Cortex of kidney (tissue), 1 donor: ENCODE data around the gene RCAN2.

Experiments used
- DNase-seq: peaks from one replicate; lab custom pipeline; 2025; lab: John Stamatoyannopoulos, UW

RCAN2 gene

DNA sequence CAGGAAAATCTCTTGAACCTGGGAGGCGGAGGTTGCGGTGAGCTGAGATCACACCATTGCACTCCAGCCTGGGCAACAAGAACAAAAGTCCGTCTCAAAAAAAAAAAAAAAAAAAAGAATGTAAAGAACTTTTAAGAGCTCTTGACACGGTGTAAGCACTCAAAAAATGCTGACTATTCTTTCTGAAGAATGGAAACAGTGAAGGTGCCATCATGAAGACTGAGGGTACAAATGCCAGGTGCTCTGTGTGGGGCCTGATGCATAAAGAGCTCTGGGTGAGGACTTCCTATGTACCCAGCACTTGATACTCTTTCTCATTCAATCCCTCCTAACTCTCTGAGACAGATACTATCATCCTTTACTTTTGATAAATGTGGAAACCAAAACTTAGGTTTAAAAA, 275.5 kb downstream of the RCAN2 start:
- no peak for DNase-seq

DNA sequence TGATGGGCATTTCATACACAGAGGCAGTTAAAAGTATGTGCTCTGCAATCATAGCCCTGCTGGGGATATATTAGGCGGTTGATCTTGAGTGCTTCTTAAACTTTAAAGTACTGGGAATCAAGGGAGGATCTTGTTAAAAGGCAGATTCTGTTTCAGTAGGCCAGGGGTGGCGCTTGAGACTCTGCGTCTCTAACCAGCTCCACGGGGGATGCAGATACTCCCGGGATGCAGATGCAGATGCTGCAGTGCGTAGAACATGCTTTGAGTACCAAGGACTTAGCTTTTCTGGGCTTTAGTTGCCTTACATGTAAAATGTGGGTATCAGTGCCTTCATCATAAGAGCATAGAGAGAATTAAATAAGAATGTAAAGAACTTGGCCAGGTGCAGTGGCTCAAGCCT, 276.0 kb downstream of the RCAN2 start:
- DNase-seq, result no peak

DNA sequence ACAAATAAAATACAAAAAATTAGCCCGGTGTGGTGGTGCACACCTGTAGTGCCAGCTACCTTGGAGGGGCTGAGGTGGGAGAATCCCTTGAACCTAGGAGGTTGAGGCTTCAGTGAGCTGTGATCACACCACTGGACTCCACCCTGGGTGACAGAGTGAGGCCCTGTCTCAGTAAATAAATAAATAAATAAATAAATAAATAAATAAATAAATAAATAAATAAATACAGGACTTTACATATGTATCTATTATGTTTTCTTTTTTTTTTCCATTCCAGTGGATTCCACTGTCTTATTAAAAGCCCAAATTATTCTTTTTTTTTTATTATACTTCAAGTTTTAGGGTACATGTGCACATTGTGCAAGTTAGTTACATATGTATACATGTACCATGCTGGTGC, 279.3 kb downstream of the RCAN2 start:
- no peak for DNase-seq

DNA sequence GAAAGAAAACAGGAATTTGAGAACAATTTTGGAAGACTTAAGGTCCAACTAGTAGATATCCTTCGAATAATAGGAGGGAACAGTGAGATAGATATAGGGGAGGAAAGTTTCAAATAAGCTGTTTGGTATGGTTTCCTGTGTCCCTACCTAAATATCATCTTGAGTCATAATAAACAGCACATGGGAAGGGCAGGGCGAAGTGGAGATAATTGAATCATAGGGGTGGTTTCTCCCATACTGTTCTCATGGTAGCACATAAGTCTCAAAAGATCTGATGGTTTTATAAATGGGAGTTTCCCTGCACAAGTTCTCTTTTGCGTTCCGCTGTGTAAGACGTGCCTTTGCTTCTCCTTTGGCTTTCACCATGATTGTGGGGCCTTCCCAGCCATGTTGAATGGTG, 281.0 kb downstream of the RCAN2 start:
- DNase-seq, result no peak

DNA sequence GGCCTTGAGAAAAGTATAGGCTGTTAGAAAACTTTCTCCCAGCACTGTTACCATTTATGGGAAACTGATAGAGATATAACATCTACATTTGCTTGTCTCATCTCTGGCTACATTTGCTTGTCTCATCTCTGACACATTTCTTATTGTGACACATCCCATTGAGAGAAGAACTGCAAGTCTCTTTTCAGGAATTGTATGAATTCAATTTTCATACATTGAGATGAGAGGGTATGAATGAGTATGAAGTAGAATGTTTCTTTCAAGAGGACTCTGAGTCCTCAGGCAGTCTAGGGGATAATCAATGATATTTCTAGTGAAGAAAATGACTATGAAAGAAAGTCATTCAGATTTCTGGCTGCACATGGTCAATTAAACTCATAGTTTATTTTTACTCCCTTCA, 282.9 kb downstream of the RCAN2 start:
- DNase-seq, result no peak

DNA sequence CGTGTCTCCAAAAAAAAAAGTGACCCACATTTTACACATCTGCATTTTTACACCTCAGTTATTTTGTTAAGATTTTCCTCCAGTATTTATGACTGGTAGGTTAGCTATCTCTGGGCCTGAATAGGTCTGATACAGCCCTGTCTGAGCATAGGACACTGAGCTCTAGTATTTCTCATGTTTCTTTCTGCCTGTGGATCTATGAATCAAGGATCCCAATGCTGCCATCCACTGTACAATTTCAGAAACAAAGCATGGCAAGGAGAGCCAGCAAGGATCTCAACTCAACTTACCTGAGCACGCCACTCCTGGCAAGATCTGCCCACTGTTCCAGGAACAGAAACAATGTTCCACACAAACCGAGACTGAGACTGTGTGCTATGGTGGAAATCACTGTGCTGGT, 284.1 kb downstream of the RCAN2 start:
- no peak for DNase-seq

DNA sequence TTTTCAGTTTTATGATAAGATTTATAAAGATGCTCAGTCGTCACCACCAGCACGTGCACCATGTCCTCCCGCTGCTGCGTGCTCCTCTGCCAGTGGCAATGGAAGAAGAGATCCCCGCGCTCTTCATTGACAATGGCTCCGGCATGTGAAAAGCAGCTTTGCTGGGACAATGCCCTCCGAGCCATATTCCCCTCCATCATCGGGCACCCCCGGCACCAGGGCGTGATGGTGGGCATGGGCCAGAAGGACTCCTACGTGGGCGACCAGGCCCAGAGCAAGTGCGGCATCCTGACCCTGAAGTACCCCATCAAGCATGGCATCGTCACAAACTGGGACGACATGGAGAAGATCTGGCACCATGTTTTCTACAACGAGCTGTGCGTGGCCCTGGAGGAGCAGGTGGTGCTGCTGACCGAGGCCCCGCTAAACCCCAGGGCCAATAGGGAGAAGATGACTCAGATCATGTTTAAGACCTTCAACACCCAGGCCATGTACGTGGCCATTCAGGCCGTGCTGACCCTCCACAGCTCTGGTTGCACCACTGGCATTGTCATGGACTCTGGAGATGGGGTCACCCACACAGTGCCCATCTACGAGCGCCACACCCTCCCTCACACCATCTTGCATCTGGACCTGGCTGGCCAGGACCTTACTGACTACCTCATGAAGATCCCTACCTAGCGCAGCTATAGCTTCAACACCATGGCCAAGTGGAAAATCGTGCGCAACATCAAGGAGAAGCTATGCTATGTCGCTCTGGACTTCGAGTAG, 286.2 kb downstream of the RCAN2 start:
- DNase-seq, result no peak

DNA sequence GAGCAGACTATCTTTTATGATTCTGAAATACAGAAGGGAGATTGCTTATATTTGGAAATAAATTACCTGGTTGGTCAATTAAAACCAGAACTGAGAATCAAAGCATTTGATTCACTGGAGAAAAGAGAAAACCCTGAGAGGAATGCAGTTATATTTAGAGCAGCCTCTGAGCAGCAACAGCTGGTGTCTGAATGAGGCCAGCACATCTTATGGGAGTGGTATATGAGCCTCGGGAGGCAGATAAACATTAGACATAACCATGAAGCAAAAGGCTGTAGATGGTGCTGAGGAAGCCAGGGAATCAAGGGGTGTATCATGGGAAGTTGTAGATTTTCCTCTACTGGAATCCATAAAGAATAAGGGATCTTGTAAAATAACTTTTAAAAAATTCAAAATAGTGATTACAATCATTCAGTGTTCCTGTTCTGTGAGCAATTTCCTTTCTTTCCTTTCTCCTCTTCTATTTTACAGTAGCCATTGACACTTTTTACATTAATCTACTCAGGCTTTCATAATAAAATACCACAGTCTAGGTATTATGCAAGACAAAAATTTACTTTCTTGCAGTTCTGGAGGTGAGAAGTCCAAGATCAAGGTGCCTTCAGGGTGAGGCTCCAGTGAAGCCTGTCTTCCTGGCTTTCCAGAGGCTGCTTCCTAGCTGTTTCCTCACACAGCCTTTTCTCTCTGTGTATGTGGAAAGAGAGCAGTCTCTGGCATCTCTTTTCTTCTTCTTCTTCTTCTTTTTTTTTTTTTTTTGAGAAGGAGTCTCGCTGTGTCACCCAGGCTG, 287.7 kb downstream of the RCAN2 start:
- no peak for DNase-seq

DNA sequence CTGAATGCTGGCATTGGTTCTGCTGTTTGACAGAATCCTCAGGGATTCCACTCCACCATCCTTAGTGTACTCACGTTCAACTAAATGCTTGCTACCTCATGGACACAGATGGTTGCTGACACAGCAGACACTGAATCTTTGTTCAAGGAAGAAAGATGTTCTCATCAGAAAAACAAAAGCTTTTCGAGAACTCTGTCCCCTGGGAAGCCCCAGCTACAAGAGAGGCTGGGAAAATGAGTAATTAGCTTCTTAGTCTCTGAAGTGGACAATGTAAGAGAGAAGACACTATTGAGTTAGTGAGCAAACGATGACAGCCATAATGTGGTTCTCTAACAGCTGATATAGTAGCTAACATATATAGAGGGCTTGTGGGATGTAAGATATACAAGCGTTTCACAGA, 289.5 kb downstream of the RCAN2 start:
- no peak for DNase-seq

DNA sequence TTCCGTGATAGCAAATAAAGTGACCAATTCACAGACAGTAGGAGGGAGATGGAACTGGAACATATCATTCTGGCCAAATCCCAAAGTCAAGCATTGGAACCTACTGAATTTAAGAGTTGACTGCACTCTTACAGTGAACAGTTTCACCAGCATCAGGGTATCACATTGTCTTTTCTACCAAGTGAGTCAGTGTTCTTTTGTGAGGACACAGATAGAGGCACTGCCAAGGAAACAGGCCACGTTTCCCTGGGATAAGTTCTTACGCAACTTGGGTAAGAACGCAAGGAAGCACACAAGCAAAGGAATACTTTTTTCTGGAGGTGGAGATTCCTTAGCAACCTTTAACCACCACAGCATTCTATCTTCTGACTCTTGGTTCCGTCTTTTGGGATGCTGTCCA, 291.9 kb downstream of the RCAN2 start:
- no peak for DNase-seq

DNA sequence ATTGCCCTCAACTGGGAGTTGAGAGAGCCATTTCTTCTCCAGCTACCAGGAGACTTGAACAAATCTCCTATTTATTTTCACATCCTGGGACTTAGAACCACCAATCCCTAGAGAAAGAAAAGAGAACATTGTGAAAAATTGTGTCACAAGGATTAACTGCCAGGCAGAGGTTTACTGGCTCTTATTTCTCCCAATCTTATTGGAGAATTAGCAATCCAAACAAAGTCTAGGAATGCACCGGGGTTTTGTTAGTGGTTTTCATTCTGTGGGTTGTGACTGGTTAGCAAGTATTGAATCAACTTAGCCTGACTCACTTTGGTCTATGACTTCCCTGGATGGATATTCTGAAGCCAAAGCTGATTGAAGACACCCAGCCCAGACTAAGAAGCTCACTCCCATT, 299.3 kb downstream of the RCAN2 start:
- no peak for DNase-seq

DNA sequence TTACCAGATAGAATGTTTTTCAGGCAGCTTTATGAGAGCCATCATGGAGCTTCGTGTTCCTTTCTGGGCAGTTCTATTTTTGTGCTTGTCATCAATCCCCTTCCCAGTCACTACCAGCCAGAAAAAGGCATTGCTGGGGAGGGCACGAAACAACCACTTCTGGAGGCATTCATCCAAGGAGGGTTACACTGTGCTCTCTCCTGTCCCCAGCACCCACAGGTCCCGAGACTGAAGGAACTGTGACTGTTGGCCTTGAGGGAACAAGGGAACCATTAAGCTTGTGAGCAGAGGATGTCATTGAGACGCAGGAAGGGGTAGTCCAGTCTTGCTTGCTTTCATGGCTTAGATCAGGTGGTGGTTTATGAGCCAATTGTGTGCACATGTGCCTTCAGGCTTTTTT, 300.4 kb downstream of the RCAN2 start:
- no peak for DNase-seq

DNA sequence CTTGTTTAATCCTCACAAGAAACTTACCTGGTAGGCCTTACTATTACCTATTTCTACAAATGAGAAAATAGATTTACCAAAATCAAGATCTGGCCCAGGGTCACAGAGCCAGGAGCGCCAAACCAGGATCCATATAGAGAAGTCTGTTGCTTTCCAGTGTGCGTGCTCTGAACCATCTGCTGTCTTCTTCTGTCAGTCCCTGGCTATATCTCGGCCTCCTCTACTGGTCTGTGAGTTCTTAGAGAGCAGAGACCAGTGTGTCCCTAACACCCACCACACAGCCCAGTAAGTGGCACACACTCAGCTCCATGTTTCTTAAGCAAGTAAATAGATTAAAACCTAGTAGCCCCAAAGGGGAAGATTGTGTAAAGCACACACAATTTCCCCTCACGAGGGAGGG, 301.5 kb downstream of the RCAN2 start:
- DNase-seq, result no peak

DNA sequence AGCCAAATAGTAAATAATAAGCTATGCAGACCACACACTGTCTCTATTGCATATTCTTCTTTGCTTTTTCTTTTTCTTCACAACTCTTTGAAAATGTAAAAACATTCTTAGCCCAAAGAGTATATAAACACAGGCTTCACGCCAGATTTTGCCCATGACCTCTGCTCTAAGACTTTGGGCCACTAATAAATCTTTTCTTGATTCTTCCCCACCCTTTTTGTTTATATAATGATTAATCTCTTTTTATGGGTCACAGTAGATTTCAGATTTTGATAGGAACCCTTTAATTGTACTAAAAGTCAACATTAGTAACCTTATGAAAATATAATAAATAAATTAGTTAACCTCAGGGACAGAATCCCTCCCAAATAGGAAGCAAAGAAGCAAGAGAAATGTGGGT, 304.7 kb downstream of the RCAN2 start:
- no peak for DNase-seq

DNA sequence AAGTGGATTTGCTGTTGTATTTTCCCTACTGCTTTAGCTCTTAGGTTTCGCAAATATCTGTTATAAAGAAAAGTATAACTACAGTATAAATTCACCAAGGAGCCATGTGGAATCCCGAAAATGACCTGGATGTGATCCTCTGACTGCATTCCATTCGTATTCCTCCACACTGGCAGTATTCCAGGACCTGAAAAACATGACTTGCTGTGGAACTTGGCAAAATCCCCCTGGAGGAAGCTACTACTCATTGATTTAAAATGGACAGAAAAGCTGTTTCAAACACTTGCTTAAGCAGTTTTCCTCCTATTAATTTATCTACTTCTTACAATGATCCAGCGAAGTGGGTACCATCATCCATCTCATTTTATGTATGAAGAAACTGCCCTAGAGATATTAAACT, 307.1 kb downstream of the RCAN2 start:
- DNase-seq, result no peak

DNA sequence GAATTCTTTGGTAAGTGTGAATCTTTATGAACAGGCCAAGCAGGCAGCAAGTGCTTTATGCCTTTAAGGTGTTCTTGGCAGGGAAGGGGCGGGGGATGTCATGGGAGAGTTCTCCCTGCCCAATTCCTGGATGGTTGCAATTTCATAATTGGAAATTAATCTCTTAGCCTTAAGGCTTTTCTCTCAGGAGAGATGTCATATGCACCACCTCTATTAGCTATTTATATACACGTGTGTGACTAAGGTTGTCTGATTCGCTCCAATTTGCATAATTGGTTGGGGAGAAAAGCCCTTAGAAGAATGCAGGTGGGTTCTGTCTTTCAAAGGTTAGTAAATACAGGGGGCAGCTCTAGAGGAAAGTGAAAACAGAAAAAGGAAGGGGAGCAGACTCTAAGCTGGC, 315.3 kb downstream of the RCAN2 start:
- DNase-seq, result no peak

DNA sequence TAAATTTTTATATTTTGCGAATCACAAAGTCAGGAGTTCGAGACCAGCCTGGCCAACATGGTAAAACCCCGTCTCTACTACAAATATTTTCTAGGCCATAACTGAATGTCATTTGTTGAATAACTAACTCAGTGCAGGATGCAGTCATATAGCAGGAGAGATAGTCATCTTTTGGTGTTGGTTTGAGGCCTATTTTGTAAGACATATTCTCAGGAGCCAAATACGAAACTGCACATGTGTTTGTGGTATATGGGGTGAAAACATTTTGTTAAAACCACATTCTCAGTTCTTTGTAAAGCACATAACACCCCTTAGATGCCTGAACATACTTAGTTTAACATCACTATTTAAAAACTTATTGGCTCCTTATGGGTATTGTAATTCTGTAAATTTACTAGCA, 315.8 kb downstream of the RCAN2 start:
- DNase-seq, result no peak

DNA sequence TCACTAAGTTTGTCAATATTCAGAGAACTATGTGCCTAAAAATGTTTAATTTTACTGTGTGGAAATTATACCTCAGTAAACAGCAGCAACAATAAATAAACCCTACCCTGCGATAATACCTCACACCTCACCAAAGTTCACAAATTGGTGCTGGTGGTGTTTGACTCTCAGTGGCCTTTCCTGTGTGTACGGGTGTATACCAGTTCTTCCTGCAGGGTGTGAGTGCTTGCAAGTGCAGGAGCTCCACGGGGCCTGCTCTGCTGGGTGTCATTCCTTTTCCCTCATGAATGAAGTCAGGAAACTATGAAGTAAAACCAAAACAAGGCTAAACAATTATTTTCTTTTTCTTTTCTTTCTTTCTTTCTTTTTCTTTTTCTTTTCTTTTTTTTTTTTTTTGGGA, 316.3 kb downstream of the RCAN2 start:
- DNase-seq, result no peak

DNA sequence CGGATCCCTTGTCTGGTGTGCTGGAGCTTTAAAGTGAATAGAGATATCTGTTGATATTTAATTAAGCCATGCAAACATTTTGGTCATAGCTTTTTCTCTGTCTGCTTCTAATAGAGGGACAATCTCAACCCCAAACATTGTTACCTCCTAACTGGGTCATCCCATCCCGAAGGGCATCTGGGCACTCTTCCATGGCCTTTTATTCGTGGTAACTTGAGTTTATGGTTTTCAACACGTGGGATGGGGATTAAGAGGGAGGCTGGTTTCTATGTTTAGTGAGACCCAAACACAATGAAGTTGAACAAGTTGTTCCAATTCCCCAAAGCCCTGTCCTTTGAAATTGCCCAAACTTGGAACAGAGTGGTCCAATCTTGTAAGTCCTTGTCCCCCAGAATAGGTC, 319.1 kb downstream of the RCAN2 start:
- no peak for DNase-seq
